Neutrophil (primary cell): ENCODE data around the gene TMEM143.

ENCODE experiments used
- H3K27ac ChIP-seq: fragments of 200-600 bp; sonication (generic); 2 replicates; pipeline ENCODE4 v1.5.1; 2016; ENCODE audit warnings: mild to moderate bottlenecking, moderate library complexity
- H3K27me3 ChIP-seq: fragments of 200-600 bp; sonication (generic); 2 replicates; pipeline ENCODE4 v1.6.0; 2016; ENCODE audit warnings: mild to moderate bottlenecking
- H3K36me3 ChIP-seq: fragments of 200-600 bp; sonication (generic); 2 replicates; pipeline ENCODE4 v1.5.1; 2017
- H3K4me1 ChIP-seq, 2 experiments: fragments of 200-600 bp in 1 of 2; sonication (generic) in 1 of 2; 1 replicate in 1 of 2; 2 replicates in 1 of 2; pipeline versions ENCODE4 v1.5.1 to v1.6.1; 2013 to 2016; ENCODE audit warnings: low read depth in 1 of 2, low read length in 1 of 2, mild to moderate bottlenecking in 1 of 2, moderate library complexity in 1 of 2; ENCODE audit not compliant: control insufficient read depth in 1 of 2, insufficient read depth in 1 of 2
- H3K4me3 ChIP-seq, 2 experiments: fragments of 200-600 bp in 1 of 2; sonication (generic) in 1 of 2; 1 replicate in 1 of 2; 2 replicates in 1 of 2; pipeline ENCODE4 v1.5.1; 2013 to 2016; ENCODE audit warnings: low read depth in 1 of 2, low read length in 1 of 2, mild to moderate bottlenecking in 1 of 2, moderate library complexity in 1 of 2
- H3K9me3 ChIP-seq: fragments of 200-600 bp; sonication (generic); 2 replicates; pipeline ENCODE4 v1.5.1; 2016
- TF ChIP-seq, protein P1 (sequence below): fragments of 200-600 bp; sonication (generic); IDR thresholded peaks from 2 replicates; pipeline ENCODE4 v1.5.1; 2016; ENCODE audit warnings: antibody characterized with exemption

The TMEM143 gene

DNA sequence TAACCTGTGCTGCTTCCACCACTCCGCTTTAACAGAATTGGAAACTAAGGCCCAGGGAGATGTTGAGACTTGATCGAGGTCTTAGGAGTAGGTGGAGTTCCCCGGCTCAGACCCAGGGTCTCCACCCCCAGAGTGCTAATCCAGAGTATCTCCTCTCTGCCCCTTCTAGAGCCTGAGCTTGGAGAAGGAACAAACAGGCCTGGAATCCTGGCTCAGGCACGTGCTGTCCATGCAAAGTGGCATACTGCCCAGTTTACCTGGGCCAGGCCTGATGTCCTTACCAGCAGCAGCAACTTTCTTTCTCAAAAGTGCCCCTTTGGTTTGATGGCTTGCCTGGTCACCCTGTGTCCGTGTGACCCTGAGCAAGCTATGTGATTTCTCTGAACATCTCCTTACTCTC is 4.1 kb upstream of the TMEM143 start:
- Histone ChIP-seq H3K4me3 (no peak overlapping the region), H3K4me1 (peaks cover 16 to 17% of the 10 kb centered on the region in 2 experiments), H3K36me3 (no peaks in the 10 kb centered on the region), H3K9me3 (no peaks in the 10 kb centered on the region), H3K27me3 (no peaks in the 10 kb centered on the region), H3K27ac (no peak overlapping the region)
- TF ChIP-seq, protein P1, sequence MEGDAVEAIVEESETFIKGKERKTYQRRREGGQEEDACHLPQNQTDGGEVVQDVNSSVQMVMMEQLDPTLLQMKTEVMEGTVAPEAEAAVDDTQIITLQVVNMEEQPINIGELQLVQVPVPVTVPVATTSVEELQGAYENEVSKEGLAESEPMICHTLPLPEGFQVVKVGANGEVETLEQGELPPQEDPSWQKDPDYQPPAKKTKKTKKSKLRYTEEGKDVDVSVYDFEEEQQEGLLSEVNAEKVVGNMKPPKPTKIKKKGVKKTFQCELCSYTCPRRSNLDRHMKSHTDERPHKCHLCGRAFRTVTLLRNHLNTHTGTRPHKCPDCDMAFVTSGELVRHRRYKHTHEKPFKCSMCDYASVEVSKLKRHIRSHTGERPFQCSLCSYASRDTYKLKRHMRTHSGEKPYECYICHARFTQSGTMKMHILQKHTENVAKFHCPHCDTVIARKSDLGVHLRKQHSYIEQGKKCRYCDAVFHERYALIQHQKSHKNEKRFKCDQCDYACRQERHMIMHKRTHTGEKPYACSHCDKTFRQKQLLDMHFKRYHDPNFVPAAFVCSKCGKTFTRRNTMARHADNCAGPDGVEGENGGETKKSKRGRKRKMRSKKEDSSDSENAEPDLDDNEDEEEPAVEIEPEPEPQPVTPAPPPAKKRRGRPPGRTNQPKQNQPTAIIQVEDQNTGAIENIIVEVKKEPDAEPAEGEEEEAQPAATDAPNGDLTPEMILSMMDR: no peak

DNA sequence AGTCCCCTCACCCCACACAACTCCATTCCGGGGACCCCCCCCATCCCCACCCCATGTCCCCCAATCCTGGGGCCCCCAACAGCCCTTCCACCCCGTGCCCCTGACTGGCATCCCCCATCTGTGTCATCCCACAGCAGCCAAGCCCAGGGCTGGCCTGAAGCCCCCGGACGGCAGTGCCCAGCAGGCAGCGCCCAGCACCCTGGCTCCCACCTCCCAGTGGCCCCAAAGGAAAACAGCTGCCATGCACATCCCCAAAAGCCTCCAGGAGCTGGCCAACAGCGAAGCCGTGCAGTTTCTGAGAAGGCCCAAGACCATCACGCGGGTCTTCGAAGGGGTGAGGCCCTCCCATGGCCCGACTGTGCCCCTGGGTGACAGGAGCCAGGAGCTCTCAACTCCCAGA is 1.9 kb upstream of the TMEM143 start:
- TF ChIP-seq, protein P1: no peak
- no peak overlapping the region for H3K4me3 ChIP-seq
- no peaks in the 10 kb centered on the region for H3K27me3 ChIP-seq
- H3K4me1 ChIP-seq: peaks cover 18 to 19% of the 10 kb centered on the region in 2 experiments
- H3K36me3 ChIP-seq: no peaks in the 10 kb centered on the region
- H3K27ac ChIP-seq: no peak overlapping the region
- H3K9me3 ChIP-seq: no peaks in the 10 kb centered on the region

- no peaks in the 10 kb centered on the region for H3K36me3 ChIP-seq
- H3K4me3 ChIP-seq: peak overlapping the region; percentile 79 to 85
- peak overlapping the region; percentile 89 for H3K27ac ChIP-seq
- TF ChIP-seq, protein P1: no peak
- no peaks in the 10 kb centered on the region for H3K9me3 ChIP-seq
- peaks cover 18 to 19% of the 10 kb centered on the region in 2 experiments for H3K4me1 ChIP-seq
- no peaks in the 10 kb centered on the region for H3K27me3 ChIP-seq
Measured at GRCh38 chr19:48364598-48365348, 1.0 kb upstream of the TMEM143 start.

DNA sequence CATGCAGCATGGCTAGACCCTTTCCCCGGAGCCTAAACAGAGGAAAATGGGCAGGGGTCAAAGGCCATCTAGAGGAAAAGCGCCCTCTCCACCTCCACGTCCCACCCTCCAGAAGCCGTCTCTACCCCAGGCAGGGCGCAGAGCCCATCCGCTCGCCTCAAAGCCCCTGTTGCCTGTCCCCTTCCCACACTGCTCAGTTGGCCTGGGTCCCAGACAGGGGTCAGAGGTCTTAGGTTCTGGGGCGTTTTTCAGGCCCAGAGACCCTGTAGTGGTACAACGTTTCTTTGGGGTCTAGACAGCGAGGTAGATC is 285 bp downstream of the TMEM143 start:
- Histone ChIP-seq H3K27ac (peak overlapping the region; percentile 89), H3K4me3 (peak overlapping the region; percentile 79 to 85), H3K4me1 (peaks cover 18 to 19% of the 10 kb centered on the region in 2 experiments), H3K27me3 (no peaks in the 10 kb centered on the region), H3K36me3 (no peaks in the 10 kb centered on the region), H3K9me3 (no peaks in the 10 kb centered on the region)
- TF ChIP-seq, protein P1: no peak

DNA sequence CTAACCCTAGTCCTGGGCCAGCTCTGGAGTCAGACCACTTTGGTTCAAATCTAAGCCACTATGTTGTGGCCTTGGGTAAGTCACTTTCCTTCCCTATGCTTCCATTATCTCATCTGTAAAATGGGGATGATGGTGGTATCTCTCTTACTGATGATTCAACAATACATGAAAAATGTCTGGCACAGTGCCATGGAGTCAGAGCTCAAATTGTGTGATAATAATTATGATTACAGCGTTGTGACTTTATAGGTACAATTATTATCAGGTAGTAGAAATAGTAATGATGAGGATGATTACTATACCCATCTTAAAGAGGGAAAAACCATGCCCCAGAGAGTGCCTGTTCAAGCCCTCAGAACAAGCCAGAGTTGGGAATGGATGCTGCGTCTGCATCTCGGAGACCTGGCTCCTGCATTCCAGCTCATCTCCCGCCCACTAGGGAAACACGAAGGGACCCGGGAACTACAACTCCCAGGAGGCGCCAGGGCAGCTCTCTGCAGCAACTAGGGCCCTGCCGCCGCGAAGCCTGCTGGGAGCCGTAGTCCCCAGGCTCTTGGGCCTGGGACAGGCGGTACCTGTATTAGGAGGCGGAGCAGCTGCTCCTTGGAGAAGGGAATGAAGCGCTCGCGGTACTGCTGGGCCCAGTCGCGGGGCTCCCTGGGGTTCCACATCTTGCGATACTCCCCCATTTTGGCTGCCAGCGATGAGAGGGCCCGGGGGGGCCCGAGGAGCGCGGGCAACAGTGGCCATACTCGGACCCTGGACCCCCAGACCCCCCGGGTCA is 832 bp downstream of the TMEM143 start:
- Histone ChIP-seq H3K36me3 (no peaks in the 10 kb centered on the region), H3K4me1 (peaks cover 18 to 19% of the 10 kb centered on the region in 2 experiments), H3K27me3 (no peaks in the 10 kb centered on the region), H3K4me3 (peak overlapping the region; percentile 79 to 85), H3K9me3 (no peaks in the 10 kb centered on the region), H3K27ac (peak overlapping the region; percentile 89)
- TF ChIP-seq, protein P1: no peak
